ENCODE results near the gene MINK1. TPM values are rescaled to one million over a fixed set of nuclear protein-coding genes. Genes with fewer than 3 reads are reported as not detected.
"Not testable (repeated sequence)": the region's sequence is repeated elsewhere in the genome, so short reads cannot be mapped to it uniquely, and the experiment has no call there.

The MINK1 gene
- polyA plus RNA-seq, 2 of the 4 experiments (the other 2 are of a cell fraction): 41.3 to 66.9 TPM

GRCh38 chr17:4856937-4857314 lies 23.8 kb downstream of the MINK1 start (continued):
- no peak for TF ChIP-seq REST (IDR thresholded peaks at IDR 0.05)

GRCh38 chr17:4857347-4857746 lies 24.2 kb downstream of the MINK1 start:
- H3K9me3 ChIP-seq; ATAC-seq; H3K4me2 ChIP-seq; DNase-seq (ENCODE audit: low read depth in 1 of 2, low spot score in 1 of 2); POLR2A ChIA-PET; FAIRE-seq; H3K27ac ChIP-seq; H3K4me3 ChIP-seq: not testable (repeated sequence)
- peaks cover 35% of the 10 kb centered on the region for H3K4me1 ChIP-seq
- WGBS (ENCODE audit: missing lambda C conversion rate): 93% methylated on average over 7 of the region's 7 CpGs
- CTCF ChIA-PET: interaction anchor here (0.6 to 3.0 kb wide), 9 partner anchors 8 to 148 kb away, joined by 3 to 12 read pairs (median 4); partner anchors contain the start of genes ARRB2 and CHRNE

- ChIA-PET CTCF (interaction anchor here (0.8 to 3.0 kb wide), 13 partner anchors 9 to 149 kb away, joined by 3 to 12 read pairs (median 3); partner anchors contain the start of genes ARRB2, CHRNE and MED11), POLR2A (no interaction called here)
- Histone ChIP-seq H3K4me3 (no peak overlapping the region), H3K9me3 (no peaks in the 10 kb centered on the region), H3K4me1 (peaks cover 30% of the 10 kb centered on the region), H3K27ac (peak overlapping the region in 1 of 2 experiments; percentile 76; a peak in 4 of 6 replicates), H3K4me2 (peak overlapping the region; percentile 37)
- FAIRE-seq (no peak), DNase-seq (ENCODE audit: low read depth in 1 of 2, low spot score in 1 of 2) (no peak), ATAC-seq (no peak)
- no peak for TF ChIP-seq BHLHE40 (IDR thresholded peaks at IDR 0.05; ENCODE audit: low read depth, low read length)
- WGBS (ENCODE audit: missing lambda C conversion rate): 79% methylated on average over 7 of the region's 7 CpGs
These were observed 25.1 kb downstream of the MINK1 start for GRCh38 chr17:4858068-4858881.

- TF ChIP-seq REST (IDR thresholded peaks at IDR 0.05) (no peak), PHF8 (IDR thresholded peaks at IDR 0.05; ENCODE audit: borderline replicate concordance, low read depth) (no peak), SMC3 (IDR thresholded peaks at IDR 0.05) (no peak), EHMT2 (IDR thresholded peaks at IDR 0.05; ENCODE audit: low read depth) (no peak), NR3C1 (IDR thresholded peaks at IDR 0.05) (no peak), FOSL2 (IDR thresholded peaks at IDR 0.05) (no peak), FOSL2 (CRISPR knock-in tag; IDR thresholded peaks at IDR 0.05) (no peak), ATOH8 (CRISPR knock-in tag; IDR thresholded peaks at IDR 0.05; ENCODE audit: low read depth) (no peak), USF2 (IDR thresholded peaks at IDR 0.05) (no peak), ZFP36 (IDR thresholded peaks at IDR 0.05; ENCODE audit: borderline replicate concordance, partially characterized antibody) (no peak), MAZ (IDR thresholded peaks at IDR 0.05; ENCODE audit: borderline replicate concordance, low read depth, low read length) (no peak), TP53 (CRISPR knock-in tag; IDR thresholded peaks at IDR 0.05) (no peak), FOSB (CRISPR knock-in tag; IDR thresholded peaks at IDR 0.05) (no peak), HDAC2 (IDR thresholded peaks at IDR 0.05) (no peak), MYC (IDR thresholded peaks at IDR 0.05; ENCODE audit: borderline replicate concordance, low read length) (no peak)
- H3K4me1 ChIP-seq: peaks cover 24% of the 10 kb centered on the region
- WGBS (ENCODE audit: missing lambda C conversion rate): 8% methylated on average over 5 of the region's 5 CpGs
- no peak for DNase-seq (ENCODE audit: low read depth in 1 of 2, low spot score in 1 of 2)
- CTCF ChIA-PET: interaction anchor here (0.9 to 3.0 kb wide), 7 partner anchors 16 to 149 kb away, joined by 3 to 12 read pairs (median 3); partner anchors contain the start of genes ARRB2 and CHRNE
- POLR2A ChIA-PET: no interaction called here
- no peaks in the 10 kb centered on the region for H3K9me3 ChIP-seq
- no peak for FAIRE-seq
- peak; percentile 51 to 64; a peak in 4 of 6 replicates for ATAC-seq
- peak overlapping the region; percentile 37 for H3K4me2 ChIP-seq
- H3K4me3 ChIP-seq: no peak overlapping the region
- peak overlapping the region; percentile 5 to 76; a peak in 4 of 6 replicates for H3K27ac ChIP-seq
These were observed 25.7 kb downstream of the MINK1 start for GRCh38 chr17:4858882-4859260.

All from A549 (cell line).